Right renal cortex interstitium (tissue), 3 donors: Measurements from ENCODE around the gene PRDM7. TPM values are rescaled to one million over a fixed set of nuclear protein-coding genes. Genes with fewer than 3 reads are reported as not detected.

ENCODE experiments used
- DNase-seq, 3 donors: peaks; one replicate each; pipeline ENCODE4 v3.0.0-alpha.2; 2013; ENCODE audit warnings: low read depth in 3 of 3, low spot score in 2 of 3
- polyA plus RNA-seq, 3 donors: library from polyadenylated mRNA; unstranded; fragments of 120-200 nt; gene quantifications; one replicate each; pipeline ENCODE4 v1.2.1, GENCODE V29; 2013; ENCODE audit not compliant: insufficient read length in 3 of 3

Gene PRDM7
- polyA plus RNA-seq, 3 donors: 0.11 to 0.22 (median 0.11) TPM

- no peak for DNase-seq
These were observed 36.7 kb downstream of the PRDM7 start for GRCh38 chr16:90040152-90041023.

- no peak for DNase-seq
These were observed 39.9 kb downstream of the PRDM7 start for GRCh38 chr16:90037276-90037675.

- DNase-seq: no peak
These were observed 41.2 kb downstream of the PRDM7 start for GRCh38 chr16:90035902-90036301.

GRCh38 chr16:90034504-90034903 lies 42.6 kb downstream of the PRDM7 start:
- DNase-seq: no peak

GRCh38 chr16:90033387-90033786 lies 43.7 kb downstream of the PRDM7 start:
- no peak for DNase-seq

- DNase-seq: no peak
These were observed 44.3 kb downstream of the PRDM7 start for GRCh38 chr16:90032674-90033331.

DNA sequence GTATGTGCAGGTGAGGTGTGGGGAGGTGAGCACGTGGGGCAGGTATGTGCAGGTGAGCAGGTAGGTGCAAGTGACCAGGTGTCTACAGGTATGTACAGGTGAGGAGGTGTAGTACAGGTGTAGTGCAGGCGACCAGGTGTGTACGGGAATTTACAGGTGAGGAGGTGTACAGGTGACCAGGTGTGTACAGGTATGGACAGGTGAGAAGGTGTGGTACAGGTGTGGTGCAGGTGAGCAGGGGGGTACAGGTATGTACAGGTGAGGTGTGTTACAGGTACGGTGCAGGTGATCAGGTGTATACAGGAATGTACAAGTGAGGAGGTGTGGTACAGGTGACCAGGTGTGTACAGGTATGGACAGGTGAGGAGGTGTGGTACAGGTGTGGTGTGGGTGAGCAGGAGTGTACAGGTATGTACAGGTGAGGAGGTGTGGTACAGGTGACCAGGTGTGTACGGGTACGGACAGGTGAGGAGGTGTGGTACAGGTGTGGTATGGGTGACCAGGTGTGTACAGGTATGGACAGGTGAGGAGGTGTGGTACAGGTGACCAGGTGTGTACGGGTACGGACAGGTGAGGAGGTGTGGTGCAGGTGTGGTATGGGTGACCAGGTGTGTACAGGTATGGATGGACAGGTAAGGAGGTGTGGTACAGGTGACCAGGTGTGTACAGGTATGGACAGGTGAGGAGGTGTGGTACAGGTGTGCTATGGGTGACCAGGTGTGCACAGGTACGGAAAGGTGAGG lies 45.0 kb downstream of the PRDM7 start:
- no peak for DNase-seq

DNA sequence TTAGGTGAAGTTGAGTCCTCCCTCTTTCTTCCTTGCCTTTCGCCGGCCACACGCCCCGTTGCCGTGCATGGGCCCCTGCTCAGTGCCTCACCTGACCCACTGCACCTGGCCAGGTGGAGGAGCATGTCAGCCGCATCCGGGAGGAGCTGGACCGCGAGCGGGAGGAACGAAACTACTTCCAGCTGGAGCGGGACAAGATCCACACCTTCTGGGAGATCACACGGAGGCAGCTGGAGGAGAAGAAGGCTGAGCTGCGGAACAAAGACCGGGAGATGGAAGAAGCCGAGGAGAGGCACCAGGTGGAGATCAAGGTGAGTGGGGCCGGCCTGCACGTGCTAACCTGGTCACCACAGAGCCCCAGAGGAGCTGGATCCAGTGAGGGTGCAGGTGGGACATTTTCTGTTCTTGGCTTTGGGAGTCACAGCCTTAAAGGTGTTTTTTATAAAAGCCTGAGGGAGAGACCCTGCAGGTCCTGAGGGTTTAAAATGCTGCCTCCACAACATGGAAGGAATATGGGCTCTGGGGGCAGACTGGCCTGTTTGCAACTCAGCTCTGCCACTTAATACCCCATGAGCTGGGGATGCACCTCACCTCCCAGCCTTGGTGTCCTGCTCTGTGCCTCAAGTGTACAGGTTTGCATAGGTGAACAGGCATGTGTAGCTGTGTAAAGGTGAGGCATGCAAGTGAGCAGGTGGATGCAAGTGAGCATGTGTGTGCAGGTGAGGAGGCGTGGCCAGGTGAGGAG lies 45.8 kb downstream of the PRDM7 start:
- DNase-seq: no peak

GRCh38 chr16:90028985-90029384 lies 48.1 kb downstream of the PRDM7 start:
- DNase-seq: no peak

GRCh38 chr16:90027611-90028010 lies 49.5 kb downstream of the PRDM7 start:
- no peak for DNase-seq

GRCh38 chr16:90026135-90026534 lies 51.0 kb downstream of the PRDM7 start:
- DNase-seq: no peak

- no peak for DNase-seq
These were observed 54.1 kb downstream of the PRDM7 start for GRCh38 chr16:90023078-90023447.

DNA sequence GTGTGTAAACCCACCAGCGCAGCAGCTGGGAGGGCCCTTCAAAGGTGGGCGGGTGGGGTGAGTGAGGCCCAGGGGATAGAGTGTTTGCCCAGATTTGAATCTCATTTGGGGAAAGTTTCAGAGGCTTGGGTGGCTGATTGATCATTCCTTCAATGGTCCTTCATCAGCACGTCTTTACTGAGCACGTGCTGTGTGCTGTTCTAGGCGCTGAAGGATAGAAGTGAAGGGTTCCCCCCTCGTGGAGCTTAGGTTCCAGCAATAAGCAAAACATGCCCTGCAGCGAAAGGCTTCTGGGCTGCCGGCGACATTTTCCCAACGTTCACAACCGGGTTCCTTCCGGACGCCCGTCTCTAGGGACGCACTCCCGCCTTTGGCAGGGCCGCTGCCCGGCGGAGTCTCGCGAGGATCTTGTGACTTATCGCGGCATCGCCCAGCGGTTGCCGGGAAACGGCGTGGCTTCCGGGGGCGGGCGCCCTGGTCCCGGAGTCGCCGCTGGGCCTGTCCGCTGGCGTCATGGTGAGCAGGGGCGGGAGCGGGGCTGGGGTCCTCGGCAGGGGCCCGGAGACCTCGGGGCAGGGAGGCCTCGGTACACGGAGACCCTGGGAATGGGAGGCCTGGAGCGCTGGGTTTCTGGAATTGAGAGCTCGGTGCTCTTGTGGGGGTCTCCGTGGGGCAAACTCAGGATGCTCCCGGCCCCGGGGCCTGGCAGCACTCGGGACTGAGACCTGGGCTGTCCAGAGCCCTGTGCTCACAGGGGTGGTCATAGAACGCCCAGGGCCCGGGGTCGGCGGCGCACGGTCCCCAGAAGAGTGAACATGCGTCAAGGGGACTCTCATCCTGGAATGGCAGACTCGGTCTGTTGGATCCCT lies 54.7 kb downstream of the PRDM7 start:
- DNase-seq: peak; percentile 72 to 86 (median 80)

GRCh38 chr16:90020838-90021382 lies 56.2 kb downstream of the PRDM7 start:
- DNase-seq: no peak

- DNase-seq: no peak
These were observed 56.8 kb downstream of the PRDM7 start for GRCh38 chr16:90020260-90020837.

DNA sequence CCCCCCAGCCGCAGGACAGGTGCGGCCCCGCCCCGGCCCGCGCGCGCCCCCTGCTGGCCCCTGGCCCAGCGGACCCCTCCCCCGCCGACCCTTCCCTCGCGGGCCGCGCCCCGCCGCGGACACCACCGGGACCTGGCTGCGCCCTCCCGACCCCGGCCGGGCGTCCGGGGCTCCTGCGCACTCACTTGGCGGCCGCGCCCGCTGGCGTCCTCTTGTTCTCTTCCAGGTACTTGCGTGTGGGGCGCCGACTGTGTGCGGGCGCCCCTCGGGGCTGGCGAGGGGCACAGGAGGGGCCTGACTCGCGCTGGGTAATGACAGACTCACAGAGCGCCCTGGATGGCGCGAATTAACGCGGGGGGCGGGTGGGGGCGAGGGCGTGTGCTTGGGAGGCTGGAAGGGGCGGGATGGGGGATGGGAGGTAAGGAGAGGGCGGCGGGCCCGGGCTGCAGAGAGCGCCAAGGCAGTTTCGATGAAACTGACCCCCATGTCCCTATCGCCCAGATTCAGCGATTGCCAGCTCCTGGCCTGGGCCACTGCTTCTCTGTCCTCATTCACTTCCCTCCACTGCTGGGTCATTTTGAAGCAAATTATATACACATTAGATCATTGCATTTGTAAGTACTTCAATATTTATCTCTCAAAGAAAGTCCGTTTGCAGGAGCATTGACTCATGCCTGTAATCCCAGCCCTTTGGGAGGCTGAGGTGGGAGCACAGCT lies 57.4 kb downstream of the PRDM7 start:
- DNase-seq: no peak

DNA sequence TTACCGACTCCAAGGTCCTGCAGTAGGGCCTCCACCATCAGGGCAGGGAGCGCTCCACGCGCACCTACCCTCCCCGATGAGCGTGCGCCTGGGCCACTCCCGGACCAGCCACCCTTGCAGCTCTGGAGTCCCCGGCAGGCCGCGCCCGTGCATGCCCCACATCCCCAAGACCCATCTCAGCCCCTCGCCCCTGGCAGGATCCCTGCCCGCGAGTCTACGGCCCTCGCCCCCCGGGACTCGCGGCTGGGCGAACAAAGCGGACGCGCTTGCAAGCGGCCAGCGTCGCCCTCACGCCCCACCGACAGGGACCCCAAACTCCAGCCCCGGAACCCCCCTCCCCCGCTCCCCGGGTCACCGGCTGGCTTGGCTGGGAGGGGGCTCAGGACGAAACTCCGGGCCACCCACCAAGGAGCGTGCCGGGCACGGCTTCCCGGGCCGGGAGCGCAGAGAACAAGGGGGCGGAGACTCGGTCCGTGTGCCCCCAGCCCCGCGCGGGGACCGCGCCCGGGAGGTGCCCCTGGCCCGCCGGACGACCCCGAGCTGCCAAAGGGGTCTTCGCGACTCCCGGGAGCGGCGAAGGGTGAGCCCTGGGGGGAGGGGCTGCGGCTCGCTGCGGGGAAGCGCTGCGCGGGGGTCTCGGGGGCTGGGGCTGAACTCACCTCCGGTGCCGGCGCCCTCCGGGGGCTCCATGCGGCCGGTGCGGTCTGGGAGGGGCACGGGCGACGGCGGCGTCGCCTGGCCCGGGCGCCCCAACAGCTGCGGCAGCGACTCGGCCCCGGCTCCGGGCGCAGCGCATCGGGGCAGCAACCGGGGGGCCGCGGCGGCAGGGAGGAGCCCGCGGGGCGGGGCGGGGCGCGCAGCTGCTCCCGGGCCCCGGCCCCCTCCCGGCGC lies 58.2 kb downstream of the PRDM7 start, which contains the start of gene DBNDD1:
Gene DBNDD1, minus strand, starts transcription at position 805 of the 891 bp plus-strand sequence. Its CDS starts 115 bp downstream, at position 690.
- no peak for DNase-seq
